Heart left ventricle (tissue), 16 donors: ENCODE measurements around the gene KDM3A. TPM values are rescaled to one million over a fixed set of nuclear protein-coding genes. Genes with fewer than 3 reads are reported as not detected.

ENCODE experiments used
- ATAC-seq, 4 donors: fragments of 200-7000 bp; cut with Tn5 transposase; one replicate each; pipeline ENCODE4 v1.9.1; 2020 to 2022; ENCODE audit warnings: moderate library complexity in 4 of 4, mild to moderate bottlenecking in 3 of 4, moderate number of reproducible peaks in 1 of 4
- DNase-seq, 5 donors: peaks; one replicate each; pipeline ENCODE4 v3.0.0-alpha.2; 2020
- H3K27ac ChIP-seq, 12 donors: fragments of 200-600 bp; sonication (generic) in 4 of 12; one replicate each; pipeline versions ENCODE4 v1.5.0 to v1.8.0; 2016 to 2022; ENCODE audit warnings: mild to moderate bottlenecking in 2 of 12
- H3K27me3 ChIP-seq, 9 donors: fragments of 200-600 bp; sonication (generic) in 2 of 9; one replicate each; pipeline versions ENCODE4 v1.5.1 to v1.8.0; 2016 to 2022; ENCODE audit warnings: mild to moderate bottlenecking in 3 of 9
- H3K36me3 ChIP-seq, 9 donors: fragments of 200-600 bp; sonication (generic) in 2 of 9; one replicate each; pipeline versions ENCODE4 v1.5.0 to v1.8.0; 2018 to 2022; ENCODE audit warnings: mild to moderate bottlenecking in 2 of 9
- H3K4me1 ChIP-seq, 12 donors: fragments of 200-600 bp; sonication (generic) in 4 of 12; one replicate each; pipeline versions ENCODE4 v1.5.0 to v1.8.0; 2016 to 2022; ENCODE audit warnings: mild to moderate bottlenecking in 3 of 12
- H3K4me3 ChIP-seq, 12 donors: fragments of 200-600 bp; sonication (generic) in 4 of 12; one replicate each; pipeline versions ENCODE4 v1.5.0 to v1.8.0; 2017 to 2022; ENCODE audit warnings: mild to moderate bottlenecking in 9 of 12, moderate library complexity in 4 of 12
- H3K9me3 ChIP-seq, 12 donors: fragments of 200-600 bp; sonication (generic) in 4 of 12; one replicate each; pipeline versions ENCODE4 v1.5.0 to v1.8.0; 2016 to 2022; ENCODE audit warnings: mild to moderate bottlenecking in 1 of 12
- CTCF ChIP-seq, 12 donors: fragments of 200-600 bp; sonication (generic) in 4 of 12; IDR thresholded peaks; one replicate each; pipeline versions ENCODE4 v1.5.0 to v1.8.0; 2018 to 2022; ENCODE audit warnings: antibody characterized with exemption in 12 of 12, mild to moderate bottlenecking in 5 of 12
- POLR2A ChIP-seq, 2 donors: fragments of 450-650 bp; IDR thresholded peaks; one replicate each; pipeline ENCODE4 v1.6.1; 2017; ENCODE audit warnings: antibody characterized with exemption in 2 of 2, mild to moderate bottlenecking in 2 of 2, moderate library complexity in 2 of 2
- WGBS, 4 donors: extraction: QIAGEN DNeasy Blood & Tissue Kit in 2 of 4; methylation state at CpG; one replicate each; pipeline versions ENCODE4 v1.1.5 to v1.1.7; 2013 to 2018; 5-methylcytosine and 5-hydroxymethylcytosine counted together
- intact Hi-C, 10 donors: fragments of 100-400 bp; cut with DNase I; formaldehyde crosslinking; loops; one replicate each; pipeline versions ENCODE4 v1.11.1 to v1.14.2; 2022
- polyA plus RNA-seq, 2 donors: library from polyadenylated mRNA; stranded (reverse); fragments of 200-250 nt; gene quantifications; one replicate each; pipeline ENCODE4 v1.2.3, GENCODE V29; 2013
- total RNA-seq, 9 donors: library from RNA; depleted of rRNA in 2 of 9; stranded (reverse); fragments of >200 nt in 2 of 9; fragmentation: NEBNext Ultra II Directional in 3 of 9; extraction: Animal tissue kit (Norgen Biotek cat#: 25700) in 3 of 9; gene quantifications; one replicate each; pipeline versions ENCODE4 v1.1.0 to v1.2.4, GENCODE V29; 2016 to 2023
- donor health status: ischemic (EF 13 %, LVEDD 7.1; RV severe dilation, severe dysfunction).
- donor health status: healthy with polysubstance abuse.
- donor health status: DM: no; HTN: yes; CAD: no.
- donor health status: DM: no; HTN: no; CAD: no.
- donor health status: ischemic (EF 25% LVEDD 6.9; RV normal size, moderate dysfunction).
- donor health status: ischemic (EF 25% LVEDD 5.7; RV mildly dilated, moderate dysfunction).
- donor health status: healthy.
- donor health status: DM: yes; HTN: yes; CAD: no.
- donor health status: ischemic (EF 35%, LVEDD 5.7; RV mildly dilated, moderate dysfunction).
- donor health status: nonischemic (EF 11% LVEDD 7.7; RV severe dilation, severe dysfunction).
- donor health status: DM: yes; HTN: yes; CAD: no.
- donor health status: PGD.
- donor health status: ischemic (EF 29% LVEDD 5.4; RV normal size, mild dysfunction).
- donor health status: nonischemic (EF 23%, LVEDD 6.1; RV moderate dilation, normal function).

KDM3A gene
- total and polyA plus RNA-seq, 11 donors, result 13.5 to 44.0 (median 32.5) TPM

GRCh38 chr2:86426271-86426670 is 14.9 kb upstream of the KDM3A start:
- intact Hi-C loops, result no loop called here
- 82 to 88% (median 85%) methylated on average over 4 of the region's 4 CpGs for WGBS, 4 donors
- DNase-seq (no peak), ATAC-seq (no peak)
- Histone ChIP-seq H3K4me1 (no peaks in the 10 kb centered on the region), H3K27me3 (peaks cover 0 to 7% (median 0%) of the 10 kb centered on the region in 9 donors), H3K27ac (no peak overlapping the region), H3K36me3 (no peaks in the 10 kb centered on the region), H3K4me3 (no peak overlapping the region), H3K9me3 (peaks cover 0 to 29% (median 2%) of the 10 kb centered on the region in 12 donors)
- TF ChIP-seq CTCF (IDR thresholded peaks at IDR 0.05) (no peak), POLR2A (IDR thresholded peaks at IDR 0.05) (no peak)

- Histone ChIP-seq H3K27me3 (peaks cover 0 to 3% (median 0%) of the 10 kb centered on the region in 9 donors), H3K4me1 (no peaks in the 10 kb centered on the region), H3K4me3 (no peak overlapping the region), H3K9me3 (peaks cover 0 to 17% (median 2%) of the 10 kb centered on the region in 12 donors), H3K36me3 (no peaks in the 10 kb centered on the region), H3K27ac (no peak overlapping the region)
- intact Hi-C loops, result no loop called here
- DNase-seq (no peak), ATAC-seq (no peak)
- WGBS, 4 donors, result 50 to 70% (median 60%) methylated on average over 1 of the region's 1 CpG
- no peak for TF ChIP-seq CTCF (IDR thresholded peaks at IDR 0.05)
Observed at GRCh38 chr2:86429335-86429734, 11.8 kb upstream of the KDM3A start.

- TF ChIP-seq POLR2A (IDR thresholded peaks at IDR 0.05) (no peak), CTCF (IDR thresholded peaks at IDR 0.05) (no peak)
- 93 to 98% (median 97%) methylated on average over 1 of the region's 1 CpG for WGBS, 4 donors
- Histone ChIP-seq H3K27ac (no peak overlapping the region), H3K27me3 (peaks cover 0 to 3% (median 0%) of the 10 kb centered on the region in 9 donors), H3K36me3 (no peaks in the 10 kb centered on the region), H3K4me3 (no peak overlapping the region), H3K4me1 (no peaks in the 10 kb centered on the region), H3K9me3 (peaks cover 0 to 17% (median 2%) of the 10 kb centered on the region in 12 donors)
- intact Hi-C loops, result no loop called here
- no peak for DNase-seq
- ATAC-seq, result no peak
Observed at GRCh38 chr2:86430368-86430767, 10.8 kb upstream of the KDM3A start.

GRCh38 chr2:86433137-86433536 is 8.0 kb upstream of the KDM3A start:
- WGBS, 4 donors, result 61 to 85% (median 75%) methylated on average over 1 of the region's 1 CpG

More at GRCh38 chr2:86433137-86433536, 8.0 kb upstream of the KDM3A start:
- no peaks in the 10 kb centered on the region for H3K36me3 ChIP-seq
- H3K4me3 ChIP-seq, result no peak overlapping the region
- no peaks in the 10 kb centered on the region for H3K4me1 ChIP-seq
- no peaks in the 10 kb centered on the region for H3K27me3 ChIP-seq
- no peak for TF ChIP-seq POLR2A (IDR thresholded peaks at IDR 0.05)
- no peak for TF ChIP-seq CTCF (IDR thresholded peaks at IDR 0.05)
- no peak for ATAC-seq
- H3K27ac ChIP-seq, result no peak overlapping the region
- DNase-seq, result no peak
- intact Hi-C loops, result no loop called here
- peaks cover 0 to 32% (median 10%) of the 10 kb centered on the region in 12 donors for H3K9me3 ChIP-seq
